ENCODE measurements around the gene NRXN3.

NRXN3 gene

DNA sequence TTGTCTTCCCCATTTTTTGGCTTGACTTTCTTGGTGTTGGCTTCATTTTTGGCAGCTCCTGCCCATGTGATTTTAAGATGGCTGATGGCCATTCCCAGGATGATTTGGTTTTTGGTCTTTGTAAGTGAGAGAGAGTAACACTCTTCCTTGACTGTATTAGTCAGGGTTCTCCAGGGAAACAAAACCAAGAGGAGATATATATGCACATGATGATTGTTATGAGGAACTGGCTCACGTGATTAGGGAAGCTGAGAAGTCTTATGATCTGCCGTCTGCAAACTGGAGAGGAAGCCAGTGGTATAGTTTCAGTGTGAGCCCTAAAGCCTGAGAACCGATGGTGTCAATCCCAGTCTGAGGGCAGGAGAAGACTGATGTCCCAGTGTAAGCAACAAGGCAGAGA lies 146.6 kb downstream of the NRXN3 start:
- no peak for DNase-seq (ENCODE audit: extremely low read depth in 1 of 2, low read depth in 1 of 2)

DNA sequence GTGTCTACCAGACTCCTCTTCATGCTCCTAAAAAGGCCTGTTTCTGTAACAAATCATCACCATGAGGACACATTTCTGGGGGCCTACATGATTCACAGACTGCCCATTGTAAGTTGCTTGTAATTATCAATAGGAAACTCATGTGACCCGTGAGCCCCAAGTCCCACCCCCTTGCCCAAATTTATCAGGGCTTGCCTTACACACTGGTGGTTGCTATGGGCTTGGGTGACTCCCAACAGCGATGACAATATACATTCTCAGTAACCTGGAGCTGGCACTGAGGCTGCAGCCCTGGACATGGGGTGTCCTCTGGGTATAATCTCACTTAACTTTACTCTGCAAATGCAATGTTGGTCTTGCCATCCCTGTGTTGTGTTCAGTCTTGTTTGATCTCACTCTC lies 149.2 kb downstream of the NRXN3 start:
- no peak for DNase-seq (ENCODE audit: extremely low read depth in 1 of 2, low read depth in 1 of 2)

DNA sequence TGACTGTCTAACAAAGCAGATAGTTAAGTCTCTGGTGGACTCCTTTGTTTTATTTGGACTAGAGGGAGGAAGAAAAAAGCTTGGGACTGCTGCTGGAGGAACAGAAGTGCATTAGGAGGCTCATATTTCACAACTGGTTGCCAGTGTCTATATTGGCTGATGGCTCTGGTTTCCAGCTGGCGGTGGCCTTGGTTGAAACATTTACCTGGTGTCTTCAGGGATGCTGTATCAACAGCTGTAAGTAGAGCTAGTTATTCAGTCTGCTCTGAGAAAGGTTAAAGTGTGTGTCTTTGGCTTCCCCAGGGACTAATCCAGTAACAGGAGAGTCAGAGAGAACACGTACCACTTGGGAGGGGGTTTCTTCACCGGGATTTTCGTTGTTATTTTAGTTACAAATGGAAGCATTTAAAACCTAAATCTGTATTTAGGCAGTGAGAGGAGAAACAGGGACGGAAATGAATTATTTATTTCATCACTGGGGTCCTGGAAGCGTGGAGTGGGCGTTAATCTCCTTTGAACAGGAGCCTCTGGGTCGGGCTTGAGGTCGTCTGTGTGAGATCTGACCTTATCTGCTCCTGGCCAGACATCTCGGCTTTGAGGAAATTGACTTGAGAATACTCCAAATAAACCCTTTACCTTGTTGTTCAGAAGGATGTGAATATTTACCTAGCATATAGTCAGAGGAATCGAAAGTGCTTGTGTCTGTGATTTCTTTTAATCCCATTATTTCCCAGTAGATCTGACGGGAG lies 149.9 kb downstream of the NRXN3 start:
- DNase-seq (ENCODE audit: extremely low read depth in 1 of 2, low read depth in 1 of 2), result no peak

DNA sequence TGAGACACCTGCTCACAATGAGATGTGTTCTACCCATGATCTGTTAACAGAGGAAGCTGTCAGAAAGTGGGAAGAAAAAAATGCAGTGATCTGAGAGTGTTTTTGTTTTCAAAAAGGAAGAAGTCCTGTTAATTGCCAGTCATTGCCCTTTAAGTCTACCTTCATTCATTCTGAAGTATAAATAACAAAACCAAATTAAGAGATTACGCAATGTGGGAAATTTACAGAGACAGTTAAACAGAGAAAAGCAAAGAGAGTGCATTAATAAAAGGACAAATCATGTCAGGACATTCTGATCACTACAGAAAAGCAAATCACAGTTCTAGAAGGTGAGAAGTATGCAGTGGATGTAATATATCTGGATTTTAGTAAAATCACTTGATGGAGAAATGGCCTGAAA lies 154.2 kb downstream of the NRXN3 start:
- no peak for DNase-seq (ENCODE audit: extremely low read depth in 1 of 2, low read depth in 1 of 2)

DNA sequence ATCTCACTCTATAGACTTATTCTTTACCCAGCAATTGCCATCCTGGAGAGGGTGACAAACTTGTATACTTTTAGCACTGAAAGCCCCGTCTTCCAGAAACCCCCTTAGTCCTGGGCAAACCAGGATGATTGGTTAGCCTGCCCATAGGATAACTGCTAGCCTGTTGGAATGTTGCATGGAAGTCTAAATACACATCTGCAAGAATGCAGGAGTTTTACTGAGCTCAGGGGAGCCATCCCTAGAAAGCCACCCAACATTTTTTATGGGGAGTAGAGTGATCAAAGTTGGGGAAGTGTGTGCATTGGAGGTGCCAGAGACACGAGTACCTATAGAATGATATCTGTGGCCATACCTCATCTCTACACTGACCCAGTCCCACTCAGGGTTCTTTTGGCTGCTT lies 155.7 kb downstream of the NRXN3 start:
- DNase-seq (ENCODE audit: extremely low read depth in 1 of 2, low read depth in 1 of 2), result no peak

DNA sequence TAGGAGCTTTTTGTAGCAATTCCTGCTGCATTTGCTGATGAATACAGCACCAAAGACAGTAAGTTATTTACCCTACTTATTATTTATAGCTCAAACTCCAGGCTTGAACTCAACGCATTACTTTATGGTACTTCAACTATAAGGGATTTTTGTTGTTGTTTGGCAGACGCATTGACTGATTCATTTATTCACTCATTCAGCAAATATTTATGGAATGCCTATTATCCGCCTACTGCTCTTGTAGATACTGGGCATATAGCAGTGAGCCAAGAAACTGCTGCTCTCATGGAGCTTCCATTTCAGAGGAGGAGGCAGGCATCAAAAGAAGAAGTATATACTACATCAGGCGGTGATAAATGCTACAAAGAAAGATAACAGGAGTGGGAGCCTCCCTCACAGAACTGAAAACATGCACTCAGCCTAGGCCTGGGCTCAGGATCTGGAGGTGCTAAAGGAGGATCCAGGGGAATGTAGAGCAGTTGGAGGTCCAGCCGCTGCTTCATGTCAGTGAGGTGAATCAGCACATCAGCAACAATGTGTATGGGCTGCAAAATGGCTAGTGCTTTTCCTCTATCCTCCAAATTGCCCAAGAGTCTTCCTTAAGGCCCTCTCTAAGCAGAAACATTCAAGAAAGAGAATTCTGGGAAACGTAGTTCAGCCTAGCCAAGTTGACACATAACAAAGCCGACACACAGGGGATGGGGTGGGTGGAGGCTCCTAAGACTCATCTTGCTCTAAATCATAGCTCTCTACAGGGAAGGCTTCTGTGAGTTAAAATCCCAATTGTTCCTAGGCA lies 157.5 kb downstream of the NRXN3 start:
- no peak for DNase-seq (ENCODE audit: extremely low read depth in 1 of 2, low read depth in 1 of 2)

DNA sequence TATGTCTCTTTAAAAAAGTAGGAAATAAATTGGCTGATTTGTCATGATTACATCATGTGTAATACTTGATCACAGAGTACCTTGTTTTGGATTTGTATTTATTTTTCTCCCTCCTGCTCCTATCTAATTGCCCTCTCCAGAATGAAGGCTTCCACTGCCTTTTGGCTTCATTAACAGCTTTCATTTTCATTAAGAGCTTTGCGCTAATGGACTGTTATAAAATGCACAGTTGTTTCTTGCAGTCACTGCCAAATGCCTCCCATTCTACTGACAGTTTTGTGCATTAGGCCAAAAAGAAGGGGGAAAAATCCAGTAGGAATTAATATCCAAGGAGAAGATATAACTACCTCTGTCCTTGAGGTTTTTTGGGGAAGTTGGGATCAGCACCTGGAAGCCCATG lies 159.2 kb downstream of the NRXN3 start:
- DNase-seq (ENCODE audit: extremely low read depth in 1 of 2, low read depth in 1 of 2), result no peak

DNA sequence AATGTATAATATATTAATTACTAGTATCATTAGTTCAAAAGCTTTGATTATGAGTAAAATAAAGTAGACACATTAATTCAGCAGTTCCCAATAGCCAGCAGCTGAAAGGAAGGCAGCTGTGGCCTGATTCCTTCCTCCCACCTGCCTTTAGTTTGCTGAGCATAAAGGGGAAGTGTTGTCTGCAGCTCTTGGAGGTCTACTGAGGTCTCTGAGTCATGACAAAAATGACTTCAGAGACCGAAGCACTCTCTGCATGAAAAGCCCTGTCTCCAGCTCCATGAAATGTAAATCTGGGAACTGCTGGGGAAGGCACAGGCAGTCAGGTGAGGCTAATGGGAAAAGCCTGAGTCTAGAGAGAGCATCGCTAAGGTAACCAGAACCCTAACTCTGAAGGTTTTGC lies 165.4 kb downstream of the NRXN3 start:
- no peak for DNase-seq (ENCODE audit: extremely low read depth in 1 of 2, low read depth in 1 of 2)

DNA sequence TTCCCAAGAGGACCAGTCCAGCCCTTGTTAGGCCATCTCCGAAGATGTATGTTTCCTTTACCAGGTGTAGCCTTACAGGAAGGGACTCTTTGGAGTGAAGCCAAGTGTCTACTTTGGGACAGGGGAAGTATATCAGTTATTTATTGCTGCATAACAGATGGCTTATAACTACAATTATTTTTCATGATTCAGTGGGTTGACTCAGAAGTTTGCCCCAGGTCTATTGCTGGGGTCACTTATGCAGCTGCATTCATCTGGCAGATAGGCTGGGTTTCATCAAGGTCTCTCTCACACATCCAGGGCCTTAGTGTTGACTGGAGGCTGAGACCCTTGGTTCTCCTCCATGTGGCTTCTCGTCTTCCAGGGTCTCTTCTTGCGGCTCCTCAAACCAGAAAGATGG lies 170.1 kb downstream of the NRXN3 start:
- no peak for DNase-seq (ENCODE audit: extremely low read depth in 1 of 2, low read depth in 1 of 2)

DNA sequence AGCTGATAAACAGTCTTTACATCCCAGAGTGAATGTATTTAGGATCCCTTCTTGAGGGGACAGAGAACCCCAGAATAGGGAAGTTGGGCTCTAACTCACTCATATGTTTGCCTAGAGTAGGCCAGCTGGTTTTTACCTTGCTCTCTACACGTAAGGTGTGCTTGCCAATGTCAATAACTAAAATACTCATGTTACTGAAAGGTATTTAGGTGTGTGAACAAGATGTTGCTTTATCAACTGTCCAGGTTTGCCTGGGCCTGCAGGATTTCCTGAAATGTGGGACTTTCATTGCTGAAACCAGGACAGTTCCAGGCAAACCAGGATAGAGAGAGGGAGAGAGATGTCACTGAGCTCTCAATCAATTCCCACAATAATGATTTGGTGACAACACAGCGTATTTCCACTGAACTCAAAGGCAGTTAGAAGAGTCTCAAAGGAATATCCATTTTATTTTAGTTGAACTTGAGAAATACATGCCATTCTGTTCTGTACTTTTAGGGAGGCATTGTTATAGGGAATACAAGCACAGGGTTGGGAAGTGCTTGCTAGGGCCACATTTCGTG lies 171.7 kb downstream of the NRXN3 start:
- DNase-seq (ENCODE audit: extremely low read depth in 1 of 2, low read depth in 1 of 2), result no peak

DNA sequence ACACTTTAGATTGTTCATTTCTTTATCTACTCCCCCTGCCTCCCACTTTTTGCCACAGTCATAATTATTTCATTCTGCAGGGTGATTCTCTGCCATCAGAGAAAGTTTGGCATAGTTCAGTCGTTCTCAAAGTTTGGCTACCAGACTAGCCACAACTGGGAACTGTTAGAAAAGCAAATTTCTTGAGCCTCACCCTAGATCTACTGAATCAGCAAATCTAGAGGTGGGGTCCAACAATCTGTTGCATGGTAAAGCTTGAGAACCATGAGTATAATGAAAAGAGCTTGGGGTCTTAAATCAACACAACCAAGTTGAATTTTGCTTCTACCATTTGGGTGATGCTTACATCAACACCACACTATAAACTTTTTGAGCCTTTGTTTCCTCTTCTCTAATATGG lies 172.7 kb downstream of the NRXN3 start:
- DNase-seq (ENCODE audit: extremely low read depth in 1 of 2, low read depth in 1 of 2), result no peak

DNA sequence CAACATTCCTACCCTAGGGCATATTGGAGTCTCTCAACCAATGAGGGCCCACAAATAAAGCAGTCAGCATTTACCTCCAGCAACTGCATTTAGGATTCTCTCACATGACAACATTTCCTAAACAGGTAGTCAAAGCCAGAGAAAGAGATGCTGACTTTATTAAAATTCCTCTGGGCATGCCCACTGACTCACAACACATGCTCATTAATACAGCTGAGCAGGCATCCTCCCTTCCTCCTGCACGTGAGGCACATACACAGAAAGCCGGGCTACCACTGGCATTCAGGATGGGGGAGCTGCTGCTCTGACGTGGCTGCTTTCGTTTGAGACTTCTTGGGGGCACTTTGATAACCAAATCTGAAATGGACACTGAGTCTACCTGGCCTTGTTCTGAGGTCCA lies 174.1 kb downstream of the NRXN3 start:
- no peak for DNase-seq (ENCODE audit: extremely low read depth in 1 of 2, low read depth in 1 of 2)

DNA sequence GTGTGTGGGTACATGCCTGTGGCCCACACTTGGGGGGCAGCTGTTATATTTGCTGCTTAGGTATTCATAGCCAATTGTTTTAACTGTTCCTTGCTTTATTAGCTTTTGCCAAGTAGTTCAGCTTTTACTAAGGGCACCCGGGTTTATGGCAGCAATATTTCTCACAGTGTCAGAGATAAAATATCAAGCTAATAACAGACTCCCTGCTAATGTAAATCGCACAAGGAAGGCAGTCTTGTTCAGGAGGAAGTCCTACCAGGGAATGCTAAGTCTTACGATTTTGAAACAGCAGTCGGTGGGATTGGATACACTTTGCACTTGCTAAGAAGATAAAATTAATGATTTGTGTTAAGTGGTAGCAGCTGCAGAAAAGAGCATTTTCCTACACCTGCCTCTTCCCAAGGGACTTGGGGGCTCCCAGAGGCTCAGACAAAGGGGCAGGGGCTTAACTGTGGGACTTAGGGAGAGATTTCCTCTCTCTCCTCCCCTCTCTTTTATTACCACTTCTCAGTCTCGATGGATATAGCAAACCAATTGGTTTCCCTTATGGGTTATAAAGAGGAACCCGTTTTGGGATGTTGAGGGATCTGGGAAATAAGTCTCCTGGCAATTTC lies 175.1 kb downstream of the NRXN3 start:
- DNase-seq (ENCODE audit: extremely low read depth in 1 of 2, low read depth in 1 of 2), result no peak

DNA sequence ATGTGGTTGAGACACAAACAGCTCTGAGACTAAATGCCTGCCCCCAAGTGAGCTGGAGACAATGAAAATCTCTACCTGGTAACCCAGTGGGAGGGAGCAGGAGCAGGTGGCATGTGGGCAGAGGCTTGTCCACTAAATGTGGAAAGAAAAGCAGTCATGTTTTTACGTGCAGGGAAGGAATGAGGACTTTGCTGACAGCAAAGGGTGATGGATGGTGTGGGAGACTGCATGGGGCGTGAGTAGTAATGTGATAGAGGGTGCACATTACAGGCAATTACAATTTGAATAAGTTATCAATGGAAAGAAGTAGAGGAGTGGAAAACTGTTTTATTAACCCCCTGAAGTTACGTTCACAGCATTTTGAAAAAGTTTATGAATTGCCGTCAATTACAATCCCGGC lies 176.6 kb downstream of the NRXN3 start:
- DNase-seq (ENCODE audit: extremely low read depth in 1 of 2, low read depth in 1 of 2), result no peak

DNA sequence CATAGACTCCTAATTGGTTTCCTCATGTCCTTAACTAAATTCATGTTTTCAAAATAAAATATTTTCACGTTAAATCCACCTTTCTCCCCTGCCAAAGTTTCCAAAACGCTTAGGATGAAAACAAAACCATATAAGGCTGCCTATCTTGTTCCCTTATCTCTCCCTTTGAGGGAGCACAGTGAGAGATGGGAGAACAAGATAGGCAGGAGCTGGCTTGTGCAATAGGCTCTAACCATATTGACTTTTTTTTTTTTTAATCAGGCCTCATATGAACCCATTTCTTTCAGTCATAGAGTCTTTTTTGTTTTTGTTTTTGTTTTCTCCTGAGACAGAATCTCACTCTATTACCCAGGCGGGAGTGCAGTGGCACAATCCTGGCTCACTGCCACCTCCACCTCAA lies 184.9 kb downstream of the NRXN3 start:
- no peak for DNase-seq (ENCODE audit: extremely low read depth in 1 of 2, low read depth in 1 of 2)

DNA sequence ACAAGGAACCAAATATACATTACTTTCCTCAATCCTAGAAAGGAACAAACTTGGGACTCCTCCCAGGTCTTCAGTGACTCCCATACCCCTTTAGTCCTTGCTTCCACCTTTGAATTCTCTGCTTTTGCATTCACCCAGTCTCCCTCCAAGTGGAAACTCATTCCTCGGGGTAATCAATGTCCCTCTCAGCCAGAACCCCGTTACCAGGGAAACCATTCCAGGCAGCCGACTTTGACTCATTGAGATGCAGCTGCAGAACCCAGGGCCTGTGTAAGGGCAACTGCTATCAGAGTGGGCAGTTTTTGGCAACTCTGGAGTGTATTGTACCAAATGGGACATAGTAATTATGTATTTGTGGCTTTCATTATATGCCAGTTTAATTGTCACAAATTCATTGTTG lies 186.2 kb downstream of the NRXN3 start:
- DNase-seq (ENCODE audit: extremely low read depth in 1 of 2, low read depth in 1 of 2), result no peak

DNA sequence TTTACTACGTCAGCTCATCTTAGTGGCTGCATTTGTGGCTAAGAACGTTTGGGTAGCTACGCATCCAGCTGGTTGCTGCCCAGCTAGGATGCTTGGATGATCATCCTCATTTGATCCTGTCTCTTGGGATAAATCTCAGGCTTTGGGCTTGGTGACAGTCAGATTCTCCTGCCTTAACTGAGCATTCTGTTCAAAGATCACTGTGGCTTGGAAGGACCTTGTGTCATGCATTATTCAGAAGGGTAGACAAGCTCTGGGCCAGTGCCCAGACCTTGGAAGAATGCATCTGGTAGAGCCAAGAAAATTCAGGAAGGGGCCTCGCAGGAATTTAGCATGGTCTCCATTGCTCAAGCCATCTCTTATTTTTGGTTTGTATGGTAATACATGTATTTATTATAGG lies 188.4 kb downstream of the NRXN3 start:
- no peak for DNase-seq (ENCODE audit: extremely low read depth in 1 of 2, low read depth in 1 of 2)

DNA sequence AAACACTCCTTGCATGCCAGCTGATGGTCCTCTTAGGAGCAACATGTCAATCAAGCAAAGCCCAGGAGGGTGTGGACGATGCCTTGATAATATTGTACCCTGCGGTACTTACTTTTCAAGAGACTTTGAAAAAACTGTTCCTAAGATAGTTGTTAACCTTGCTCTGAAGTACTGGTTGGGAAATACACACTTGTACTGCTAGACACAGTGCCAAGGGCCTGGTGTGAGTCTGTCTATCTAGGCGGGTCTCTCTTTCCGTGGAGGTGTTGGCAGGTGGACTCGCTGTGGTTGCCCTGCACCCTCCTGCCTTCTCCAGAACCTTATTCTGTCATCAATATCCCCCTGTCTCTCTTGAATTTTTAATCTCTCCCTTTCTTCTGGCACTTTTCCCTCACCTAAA lies 189.4 kb downstream of the NRXN3 start:
- no peak for DNase-seq (ENCODE audit: extremely low read depth in 1 of 2, low read depth in 1 of 2)

DNA sequence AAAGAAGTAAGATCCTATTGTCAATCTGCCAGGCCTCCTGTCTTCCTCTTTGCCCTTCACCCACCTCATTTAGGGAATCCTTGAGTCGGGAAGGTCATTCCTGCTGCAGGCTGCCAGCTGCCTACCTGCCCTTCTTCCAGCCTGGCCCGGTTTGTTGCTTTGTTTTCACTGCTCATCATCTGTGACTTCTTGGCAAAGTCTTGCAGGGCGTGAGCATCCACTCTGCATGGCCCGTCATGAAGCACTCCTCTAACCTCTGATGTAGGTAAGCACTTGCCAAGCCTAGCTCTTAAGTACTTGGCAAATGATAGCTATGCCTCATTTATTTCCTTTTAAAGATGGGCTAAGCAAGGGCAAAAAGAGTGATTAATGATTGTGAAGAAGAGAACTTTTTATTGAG lies 192.8 kb downstream of the NRXN3 start:
- no peak for DNase-seq (ENCODE audit: extremely low read depth in 1 of 2, low read depth in 1 of 2)

DNA sequence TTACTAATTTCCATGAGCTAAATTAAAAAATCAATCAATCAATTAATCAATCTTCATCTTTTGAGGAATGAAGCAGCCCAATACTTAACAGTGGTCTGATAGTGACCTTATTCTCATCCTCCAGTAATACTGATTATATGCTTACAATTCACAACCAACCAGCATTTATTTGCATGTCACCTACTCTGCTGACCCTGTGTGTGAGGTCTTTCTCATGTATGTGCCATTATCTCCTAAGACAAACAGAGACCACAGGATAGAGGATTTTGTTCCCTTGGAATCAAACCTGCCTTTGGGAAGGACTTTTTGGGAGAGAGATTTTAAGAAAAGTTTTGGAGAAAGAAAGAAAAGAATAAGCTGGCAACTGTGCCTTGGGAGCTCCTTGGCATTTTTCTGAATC lies 197.2 kb downstream of the NRXN3 start:
- DNase-seq (ENCODE audit: extremely low read depth in 1 of 2, low read depth in 1 of 2), result no peak

DNA sequence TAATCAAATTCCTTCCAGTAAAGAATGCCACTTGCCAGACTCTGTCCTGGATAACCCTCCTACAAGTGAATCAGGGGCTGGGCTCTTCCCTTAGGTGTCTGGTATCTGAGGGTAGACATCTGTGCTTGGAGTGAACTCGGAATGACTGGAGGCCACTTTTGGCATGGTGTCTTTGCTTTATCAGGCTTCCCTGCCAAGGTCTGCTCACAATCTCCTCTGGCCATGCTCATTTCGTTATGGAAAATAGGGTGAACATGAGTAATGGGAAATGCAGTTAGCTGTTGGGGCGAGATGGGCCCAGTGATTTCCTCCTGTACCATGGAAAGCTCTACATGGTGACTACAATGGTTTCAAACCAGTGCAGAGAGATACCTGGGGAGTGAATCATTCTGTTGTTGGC lies 212.9 kb downstream of the NRXN3 start:
- no peak for DNase-seq (ENCODE audit: extremely low read depth in 1 of 2, low read depth in 1 of 2)

DNA sequence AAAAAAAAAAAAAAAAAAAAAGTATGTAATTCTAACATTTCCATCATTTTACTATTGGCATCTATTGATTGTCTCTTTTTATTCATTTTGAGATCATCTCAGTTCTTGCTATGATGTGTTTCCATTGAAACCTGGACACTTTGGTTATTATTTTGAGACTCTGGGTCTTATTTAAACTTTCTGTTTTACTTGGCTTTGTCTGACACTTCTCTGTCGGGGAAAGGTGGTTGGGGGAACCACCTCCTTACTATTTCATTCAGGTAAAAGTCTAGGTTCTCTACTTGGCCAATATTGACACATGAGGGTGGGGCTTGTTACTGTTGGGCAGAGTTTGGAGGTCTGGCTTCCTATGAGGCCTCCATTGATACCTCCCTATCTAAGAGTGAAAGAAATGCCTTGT lies 228.0 kb downstream of the NRXN3 start:
- no peak for DNase-seq (ENCODE audit: extremely low read depth in 1 of 2, low read depth in 1 of 2)
